ENCODE data around the gene LMF2. TPM values are rescaled to one million over a fixed set of nuclear protein-coding genes. Genes with fewer than 3 reads are reported as not detected.

LMF2 gene
- total and polyA plus RNA-seq, 2 of the 4 experiments (the other 2 are of a cell fraction), result 16.8 to 82.6 TPM

GRCh38 chr22:50550395-50550794 is 42.9 kb upstream of the LMF2 start:
- intact Hi-C loops (cut with micrococcal nuclease) (no loop called here), in situ Hi-C loops (cut with MboI; ENCODE audit: low sequenced_read_pairs) (no loop called here), dilution Hi-C loops (cut with HindIII; ENCODE audit: low sequenced_read_pairs, unreplicated experiment) (no loop called here)
- H3K18ac ChIP-seq (ENCODE audit: low read depth, low read length), result no peak overlapping the region
- H2BK5ac ChIP-seq (ENCODE audit: low read depth, low read length, poor library complexity, severe bottlenecking), result no peak overlapping the region
- H3K4ac ChIP-seq (ENCODE audit: low read depth, low read length), result no peak overlapping the region
- H2AK9ac ChIP-seq (replicated peaks; ENCODE audit: low read depth, low read length, poor library complexity), result no peak overlapping the region
- H4K91ac ChIP-seq (ENCODE audit: insufficient read depth, low read depth, low read length), result no peak overlapping the region
- no peaks in the 10 kb centered on the region for H3K36me3 ChIP-seq (ENCODE audit: control insufficient read depth, insufficient read depth, low read length)
- no TSS peak for BruUV-seq (replicated peaks)
- H3K79me1 ChIP-seq (ENCODE audit: low read depth in 1 of 2, low read length in 2 of 2), result no peaks in the 10 kb centered on the region
- H2AFZ ChIP-seq (replicated peaks; ENCODE audit: low read length, poor library complexity), result no peak overlapping the region
- H3K4me1 ChIP-seq (ENCODE audit: control insufficient read depth, insufficient read depth, low read length), result no peaks in the 10 kb centered on the region; the same call in 1 of the 2 replicates
- no peak for DNase-seq
- CTCF ChIA-PET, result interaction anchor here (1.3 kb wide), 1 partner anchor 13 kb away, joined by 4 read pairs; the partner anchor contains the start of gene SYCE3
- H3K9ac ChIP-seq (ENCODE audit: low read depth, low read length), result no peak overlapping the region
- no peak for ATAC-seq (ENCODE audit: low read depth)
- H3K14ac ChIP-seq (replicated peaks; ENCODE audit: low read depth, low read length), result no peak overlapping the region
- no peaks in the 10 kb centered on the region for H3K9me3 ChIP-seq (ENCODE audit: control insufficient read depth, insufficient read depth, low read length)
- H4K8ac ChIP-seq (ENCODE audit: low read depth in 2 of 2, low read length in 2 of 2), result no peak overlapping the region
- H3K56ac ChIP-seq (ENCODE audit: extremely low read depth, insufficient read depth, low read length), result no peak overlapping the region
- no peak overlapping the region for H4K5ac ChIP-seq (ENCODE audit: low read depth, low read length)
- H2AK5ac ChIP-seq (ENCODE audit: low read depth, low read length), result no peak overlapping the region
- TF ChIP-seq RCOR1 (IDR thresholded peaks at IDR 0.05; ENCODE audit: insufficient replicate concordance, low read length) (no peak), CEBPB (IDR thresholded peaks at IDR 0.05; ENCODE audit: low read depth, low read length) (no peak), RAD21 (IDR thresholded peaks at IDR 0.05; ENCODE audit: low read length) (no peak), FOS (IDR thresholded peaks at IDR 0.05; ENCODE audit: low read depth, low read length) (no peak), MAZ (IDR thresholded peaks at IDR 0.05; ENCODE audit: borderline replicate concordance, low read depth, low read length) (no peak)
- TF ChIP-seq, protein P1, sequence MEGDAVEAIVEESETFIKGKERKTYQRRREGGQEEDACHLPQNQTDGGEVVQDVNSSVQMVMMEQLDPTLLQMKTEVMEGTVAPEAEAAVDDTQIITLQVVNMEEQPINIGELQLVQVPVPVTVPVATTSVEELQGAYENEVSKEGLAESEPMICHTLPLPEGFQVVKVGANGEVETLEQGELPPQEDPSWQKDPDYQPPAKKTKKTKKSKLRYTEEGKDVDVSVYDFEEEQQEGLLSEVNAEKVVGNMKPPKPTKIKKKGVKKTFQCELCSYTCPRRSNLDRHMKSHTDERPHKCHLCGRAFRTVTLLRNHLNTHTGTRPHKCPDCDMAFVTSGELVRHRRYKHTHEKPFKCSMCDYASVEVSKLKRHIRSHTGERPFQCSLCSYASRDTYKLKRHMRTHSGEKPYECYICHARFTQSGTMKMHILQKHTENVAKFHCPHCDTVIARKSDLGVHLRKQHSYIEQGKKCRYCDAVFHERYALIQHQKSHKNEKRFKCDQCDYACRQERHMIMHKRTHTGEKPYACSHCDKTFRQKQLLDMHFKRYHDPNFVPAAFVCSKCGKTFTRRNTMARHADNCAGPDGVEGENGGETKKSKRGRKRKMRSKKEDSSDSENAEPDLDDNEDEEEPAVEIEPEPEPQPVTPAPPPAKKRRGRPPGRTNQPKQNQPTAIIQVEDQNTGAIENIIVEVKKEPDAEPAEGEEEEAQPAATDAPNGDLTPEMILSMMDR (conservative IDR thresholded peaks at IDR 0.05; ENCODE audit: low read depth, low read length), result no peak
- TF ChIP-seq, protein P2, sequence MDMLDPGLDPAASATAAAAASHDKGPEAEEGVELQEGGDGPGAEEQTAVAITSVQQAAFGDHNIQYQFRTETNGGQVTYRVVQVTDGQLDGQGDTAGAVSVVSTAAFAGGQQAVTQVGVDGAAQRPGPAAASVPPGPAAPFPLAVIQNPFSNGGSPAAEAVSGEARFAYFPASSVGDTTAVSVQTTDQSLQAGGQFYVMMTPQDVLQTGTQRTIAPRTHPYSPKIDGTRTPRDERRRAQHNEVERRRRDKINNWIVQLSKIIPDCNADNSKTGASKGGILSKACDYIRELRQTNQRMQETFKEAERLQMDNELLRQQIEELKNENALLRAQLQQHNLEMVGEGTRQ (IDR thresholded peaks at IDR 0.05; ENCODE audit: low read depth, low read length), result no peak
- H3K4me3 ChIP-seq (ENCODE audit: insufficient read depth, low read depth, low read length), result no peak overlapping the region
- peaks cover 70% of the 10 kb centered on the region for H3K27me3 ChIP-seq (ENCODE audit: control insufficient read depth, insufficient read depth, low read length)
- no peak overlapping the region for H2BK120ac ChIP-seq (ENCODE audit: low read depth, low read length)
- POLR2A ChIA-PET (ENCODE audit: unreplicated experiment), result no interaction called here
- H2BK15ac ChIP-seq (ENCODE audit: low read depth, low read length), result no peak overlapping the region
- no peaks in the 10 kb centered on the region for H4K20me1 ChIP-seq (ENCODE audit: insufficient read depth, low read length)
- H3K9me1 ChIP-seq (ENCODE audit: insufficient read depth, low read length), result no peaks in the 10 kb centered on the region
- H3K27ac ChIP-seq (ENCODE audit: insufficient read depth, low read length), result no peak overlapping the region
- no peak overlapping the region for H3K23ac ChIP-seq (ENCODE audit: low read depth, low read length)
- no peak overlapping the region for H3K4me2 ChIP-seq (ENCODE audit: low read depth, low read length)
- H2BK20ac ChIP-seq (ENCODE audit: low read depth, low read length), result no peak overlapping the region
- 56% methylated on average over 5 of the region's 8 CpGs; no CpG with 5 or more reads in 1 of the 2 experiments for WGBS, 2 experiments (ENCODE audit: extremely low coverage in 2 of 2, insufficient read length in 1 of 2)

All from IMR-90 (cell line).